ENCODE results near the gene SPATS2L.

- TF ChIP-seq CTCF (IDR thresholded peaks at IDR 0.05) (no peak), POLR2A (IDR thresholded peaks at IDR 0.05) (no peak)
Measured at GRCh38 chr2:200525551-200525881, 219.0 kb downstream of the SPATS2L start.

Measured in lower leg skin (tissue), 3 donors.